ENCODE data around the gene CLDN16.

GRCh38 chr3:190356246-190356645 is 31.7 kb upstream of the CLDN16 start:
- TF ChIP-seq POLR2A (IDR thresholded peaks at IDR 0.05) = no peak
- TF ChIP-seq CTCF (IDR thresholded peaks at IDR 0.05) = no peak
